Right lobe of liver (tissue), 6 donors: Measurements from ENCODE around the gene FCF1. TPM values are rescaled to one million over a fixed set of nuclear protein-coding genes. Genes with fewer than 3 reads are reported as not detected.

Source experiments
- ATAC-seq, 4 donors: fragments of 200-7000 bp; cut with Tn5 transposase; one replicate each; pipeline ENCODE4 v1.9.1; 2020; ENCODE audit warnings: mild to moderate bottlenecking in 4 of 4, moderate library complexity in 4 of 4
- DNase-seq, 3 donors: peaks; one replicate each; pipeline ENCODE4 v3.0.0-alpha.2; 2020
- H3K27ac ChIP-seq, 3 donors: fragments of 200-600 bp; one replicate each; pipeline ENCODE4 v1.8.0; 2022
- H3K27me3 ChIP-seq, 2 donors: fragments of 200-600 bp; one replicate each; pipeline ENCODE4 v1.8.0; 2022
- H3K36me3 ChIP-seq, 4 donors: fragments of 200-600 bp; sonication (generic) in 1 of 4; one replicate each; pipeline versions ENCODE4 v1.5.1 to v1.8.0; 2017 to 2022; ENCODE audit warnings: control low read depth in 1 of 4
- H3K4me1 ChIP-seq, 4 donors: fragments of 200-600 bp; sonication (generic) in 1 of 4; one replicate each; pipeline versions ENCODE4 v1.5.1 to v1.8.0; 2017 to 2022; ENCODE audit warnings: control low read depth in 1 of 4
- H3K4me3 ChIP-seq, 3 donors: fragments of 200-600 bp; one replicate each; pipeline ENCODE4 v1.8.0; 2022
- H3K9me3 ChIP-seq, 4 donors: fragments of 200-600 bp; sonication (generic) in 1 of 4; one replicate each; pipeline versions ENCODE4 v1.5.1 to v1.8.0; 2017 to 2022; ENCODE audit warnings: control low read depth in 1 of 4
- CTCF ChIP-seq, 4 donors: fragments of 200-600 bp in 3 of 4; fragments of 450-650 bp in 1 of 4; IDR thresholded peaks; one replicate each; pipeline versions ENCODE4 v1.5.1 to v1.8.0; 2016 to 2022; ENCODE audit warnings: antibody characterized with exemption in 4 of 4, mild to moderate bottlenecking in 2 of 4
- POLR2A ChIP-seq: fragments of 450-650 bp; IDR thresholded peaks from one replicate; pipeline ENCODE4 v1.6.1; 2017; ENCODE audit warnings: antibody characterized with exemption, mild to moderate bottlenecking
- WGBS: methylation state at CpG from one replicate; pipeline ENCODE4 v1.1.6; 2018; ENCODE audit warnings: low coverage, low lambda C conversion rate; ENCODE audit not compliant: insufficient coverage; ENCODE audit errors: missing lambda C conversion rate; 5-methylcytosine and 5-hydroxymethylcytosine counted together
- intact Hi-C, 2 donors: fragments of 100-400 bp; cut with DNase I; formaldehyde crosslinking; loops; one replicate each; pipeline versions ENCODE4 v1.11.2 to v1.14.1; 2022
- total RNA-seq, 6 experiments: library from RNA; depleted of rRNA in 2 of 6; stranded (reverse); fragments of >200 nt in 2 of 6; fragmentation: NEBNext Ultra II Directional in 3 of 6; extraction: Animal tissue kit (Norgen Biotek cat#: 25700) in 3 of 6; gene quantifications; one replicate each; pipeline versions ENCODE4 v1.1.0 to v1.2.4, GENCODE V29; 2016 to 2023
- donor health status: DM: no; HTN: yes; CAD: no.
- donor health status: DM: no; HTN: no; CAD: no.
- donor health status: DM: no; HTN: no; CAD: no.
- donor health status: DM: no; HTN: yes; CAD: no.
- donor health status: DM: no; HTN: yes; CAD: no.

Gene FCF1
- total RNA-seq, 6 experiments from 2014 or later = 19.4 to 25.7 (median 22.5) TPM

GRCh38 chr14:74669256-74669655, 43.7 kb upstream of the FCF1 start:
- H3K36me3 ChIP-seq = peaks cover 0 to 46% (median 19%) of the 10 kb centered on the region in 4 donors
- intact Hi-C loops = no loop called here
- no peaks in the 10 kb centered on the region for H3K4me1 ChIP-seq
- no peaks in the 10 kb centered on the region for H3K27me3 ChIP-seq
- WGBS = 100% methylated on average over 1 of the region's 1 CpG
- no peak for TF ChIP-seq CTCF (IDR thresholded peaks at IDR 0.05)
- no peak for TF ChIP-seq POLR2A
- H3K4me3 ChIP-seq = no peak overlapping the region
- ATAC-seq (no peak), DNase-seq (no peak)
- no peaks in the 10 kb centered on the region for H3K9me3 ChIP-seq
- no peak overlapping the region for H3K27ac ChIP-seq

- H3K36me3 ChIP-seq = peaks cover 0 to 50% (median 21%) of the 10 kb centered on the region in 4 donors
- no peaks in the 10 kb centered on the region for H3K4me1 ChIP-seq
- TF ChIP-seq CTCF (IDR thresholded peaks at IDR 0.05) (no peak), POLR2A (no peak)
- 79% methylated on average over 2 of the region's 10 CpGs for whole genome bisulfite sequencing
- intact Hi-C loops = no loop called here
- DNase-seq (no peak), ATAC-seq (no peak)
- H3K27me3 ChIP-seq = no peaks in the 10 kb centered on the region
- H3K4me3 ChIP-seq = no peak overlapping the region
- H3K9me3 ChIP-seq = no peaks in the 10 kb centered on the region
- no peak overlapping the region for H3K27ac ChIP-seq
Observed at GRCh38 chr14:74669846-74670245, 43.1 kb upstream of the FCF1 start.

- DNase-seq (no peak), ATAC-seq (no peak)
- H3K27ac ChIP-seq = no peak overlapping the region
- no peak overlapping the region for H3K4me3 ChIP-seq
- H3K9me3 ChIP-seq = no peaks in the 10 kb centered on the region
- H3K27me3 ChIP-seq = no peaks in the 10 kb centered on the region
- intact Hi-C loops = no loop called here
- no peak for TF ChIP-seq CTCF (IDR thresholded peaks at IDR 0.05)
- no peak for TF ChIP-seq POLR2A
- H3K36me3 ChIP-seq = peaks cover 0 to 59% (median 25%) of the 10 kb centered on the region in 4 donors
- WGBS = 89% methylated on average over 9 of the region's 9 CpGs
- no peaks in the 10 kb centered on the region for H3K4me1 ChIP-seq
Observed at GRCh38 chr14:74670726-74671411, 42.1 kb upstream of the FCF1 start.

GRCh38 chr14:74671789-74672188, 41.2 kb upstream of the FCF1 start:
- H3K27me3 ChIP-seq = no peaks in the 10 kb centered on the region
- DNase-seq (no peak), ATAC-seq (no peak)
- H3K36me3 ChIP-seq = peaks cover 0 to 60% (median 25%) of the 10 kb centered on the region in 4 donors
- H3K4me1 ChIP-seq = no peaks in the 10 kb centered on the region
- intact Hi-C loops = no loop called here
- no peak for TF ChIP-seq POLR2A
- TF ChIP-seq CTCF (IDR thresholded peaks at IDR 0.05) = no peak
- no peak overlapping the region for H3K4me3 ChIP-seq
- 78% methylated on average over 4 of the region's 4 CpGs for WGBS
- H3K9me3 ChIP-seq = no peaks in the 10 kb centered on the region
- no peak overlapping the region for H3K27ac ChIP-seq
